ENCODE results near the gene FARSB.

FARSB gene

DNA sequence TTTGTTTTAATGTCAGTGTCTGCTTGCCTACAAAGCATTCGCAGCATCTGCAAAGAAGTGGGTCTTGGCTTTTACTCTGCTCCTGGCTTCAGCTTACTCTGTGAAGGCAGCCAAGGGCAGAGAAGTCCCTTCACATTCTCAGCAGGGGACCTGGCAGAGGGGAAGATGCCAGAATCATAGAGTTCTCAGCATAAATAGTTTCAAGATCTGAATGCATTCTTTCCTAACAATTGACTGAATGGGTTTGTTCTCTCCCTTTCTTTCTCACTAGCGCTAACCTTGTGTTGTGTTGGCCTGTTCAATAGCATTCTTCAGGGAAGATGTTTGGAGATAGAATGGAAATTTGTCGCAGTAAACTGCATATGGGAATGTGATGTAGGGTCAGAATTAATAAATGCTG, 106.9 kb downstream of the FARSB start:
- no peak for DNase-seq (ENCODE audit: low spot score)

DNA sequence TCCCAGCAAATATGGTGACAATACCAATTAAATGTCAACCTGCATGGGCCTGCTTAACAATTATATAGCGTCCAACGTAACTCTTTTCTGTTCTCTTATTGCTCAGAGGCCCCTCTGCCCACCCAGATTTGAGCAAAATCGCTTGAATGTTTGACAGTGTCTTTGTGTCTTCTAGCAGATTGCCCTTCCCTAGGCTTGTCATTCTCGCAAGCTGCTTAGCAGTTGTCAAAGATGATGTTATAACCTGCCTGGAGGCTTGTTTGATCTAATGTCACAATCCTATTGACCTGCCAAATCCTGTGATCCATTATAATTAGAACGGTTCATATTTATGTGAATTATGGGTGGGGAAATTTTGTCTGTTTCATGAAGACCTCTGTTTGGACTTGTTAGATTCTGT, 108.8 kb downstream of the FARSB start:
- no peak for DNase-seq (ENCODE audit: low spot score)

DNA sequence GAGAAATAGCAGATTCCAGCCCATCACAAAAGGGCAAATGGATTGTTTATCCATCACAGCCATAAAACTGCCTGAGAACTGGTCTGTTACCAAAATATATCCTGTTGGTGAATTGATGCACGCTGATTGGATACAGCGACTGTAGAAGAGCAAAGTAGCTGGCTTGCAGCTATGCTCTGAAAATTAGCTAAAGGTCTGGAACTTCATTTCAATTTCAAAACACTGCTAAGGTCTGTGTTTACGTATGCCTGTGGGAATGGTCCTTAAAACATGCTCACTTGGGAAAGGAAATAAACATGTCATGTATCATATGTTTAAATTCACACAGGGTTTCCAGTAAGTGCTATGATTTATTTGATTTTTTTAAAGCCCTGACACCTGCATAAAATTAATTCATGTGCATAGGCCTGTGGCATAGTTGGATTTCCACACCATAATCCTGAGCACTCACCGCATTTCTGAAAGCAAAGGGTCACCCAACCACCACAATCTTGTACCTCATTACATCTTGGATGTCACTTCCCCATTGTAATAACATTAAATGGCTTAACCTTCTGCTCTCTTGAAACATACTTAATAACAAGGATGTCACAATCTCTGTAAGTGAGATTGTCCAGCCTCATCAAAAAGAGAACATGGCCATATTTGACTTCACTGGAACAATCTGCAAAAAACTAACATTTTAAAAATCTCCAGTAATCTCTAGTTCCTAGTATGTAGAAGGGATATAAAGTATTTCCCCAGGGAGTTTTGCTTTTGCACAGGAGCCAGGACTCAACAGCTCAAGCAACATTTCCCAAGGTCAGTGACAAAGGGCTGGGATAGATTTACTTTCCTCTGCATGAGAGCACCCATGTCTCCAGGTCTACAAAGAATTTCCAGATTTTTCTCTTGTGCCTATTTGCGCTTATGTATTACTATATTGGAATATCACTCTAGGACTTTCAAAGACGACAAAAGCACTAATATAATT, 109.8 kb downstream of the FARSB start:
- DNase-seq (ENCODE audit: low spot score) = no peak

DNA sequence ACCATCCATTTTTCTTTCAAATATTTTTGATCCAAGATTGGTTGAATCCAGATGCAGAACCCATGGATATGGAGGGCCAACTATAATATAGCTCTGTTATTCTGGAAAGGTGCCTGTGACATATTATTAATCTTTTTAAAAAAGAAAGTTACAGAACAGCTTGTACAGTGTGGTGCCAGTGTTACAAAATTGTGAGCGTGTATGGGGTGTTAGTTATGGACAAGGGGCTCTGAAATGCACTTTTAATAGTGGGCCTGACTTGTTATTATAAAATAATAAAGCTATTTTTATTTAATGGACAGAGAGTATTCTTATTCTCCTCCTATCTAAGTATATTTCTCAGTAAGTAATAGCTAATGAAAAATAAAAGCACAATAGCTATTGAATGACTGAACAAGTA, 111.2 kb downstream of the FARSB start:
- DNase-seq (ENCODE audit: low spot score) = no peak

DNA sequence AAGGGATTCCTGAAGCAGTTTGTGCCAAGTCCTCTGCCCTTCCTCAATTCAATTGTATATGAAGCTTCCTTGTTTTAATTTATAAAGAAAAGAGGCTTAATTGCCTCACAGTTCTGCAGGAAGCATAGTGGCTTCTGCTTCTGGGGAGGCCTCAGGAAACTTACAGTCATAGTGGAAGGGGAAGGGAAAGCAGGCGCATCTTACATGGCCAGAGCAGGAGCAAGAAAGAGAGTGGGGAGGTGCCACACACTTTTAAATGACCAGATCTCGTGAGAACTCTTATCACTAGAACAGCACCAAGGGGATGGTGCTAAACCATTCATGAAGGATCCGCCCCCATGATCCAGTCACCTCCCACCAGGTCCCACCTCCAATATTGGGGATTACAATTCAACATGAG, 117.4 kb downstream of the FARSB start:
- no peak for DNase-seq (ENCODE audit: low spot score)

DNA sequence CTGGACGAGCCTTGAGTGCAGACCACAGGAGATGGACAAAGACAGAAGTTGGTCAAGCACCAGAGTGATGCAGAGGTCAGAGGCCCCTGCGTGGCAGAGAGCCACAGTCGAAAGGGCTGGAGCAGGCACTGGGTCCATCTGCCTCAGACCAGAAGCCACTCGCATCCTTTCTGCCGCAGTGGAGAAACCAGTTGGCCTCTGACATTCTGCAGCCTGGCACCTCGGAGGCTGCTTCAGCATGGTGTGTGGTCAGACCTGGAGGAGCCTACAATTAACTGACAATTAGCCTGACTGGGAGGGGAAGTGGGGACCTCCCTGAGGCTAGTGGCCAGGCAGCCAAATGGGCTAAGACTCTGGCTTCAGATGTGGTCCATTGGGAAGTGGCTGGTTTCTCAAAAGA, 120.4 kb downstream of the FARSB start:
- DNase-seq (ENCODE audit: low spot score) = no peak

DNA sequence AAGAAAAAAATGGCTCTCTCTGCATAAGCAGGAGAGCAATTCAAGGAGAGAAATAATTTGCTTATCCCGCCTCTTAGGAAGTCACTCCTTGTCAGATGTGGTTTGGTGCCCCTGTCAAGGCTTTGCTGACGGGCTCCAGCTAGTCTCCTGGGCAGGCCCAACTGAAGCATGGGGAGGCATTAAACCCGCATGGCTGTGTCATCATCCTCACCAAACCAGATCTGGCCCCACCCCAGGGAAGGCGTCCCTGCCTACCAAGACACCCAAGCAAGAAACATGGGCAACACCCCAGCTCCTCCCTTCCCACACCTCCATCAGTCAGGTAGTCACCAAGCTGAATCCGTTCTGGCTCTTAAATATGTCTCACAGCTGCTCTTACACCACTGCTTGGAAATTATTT, 123.6 kb downstream of the FARSB start:
- DNase-seq (ENCODE audit: low spot score) = no peak

DNA sequence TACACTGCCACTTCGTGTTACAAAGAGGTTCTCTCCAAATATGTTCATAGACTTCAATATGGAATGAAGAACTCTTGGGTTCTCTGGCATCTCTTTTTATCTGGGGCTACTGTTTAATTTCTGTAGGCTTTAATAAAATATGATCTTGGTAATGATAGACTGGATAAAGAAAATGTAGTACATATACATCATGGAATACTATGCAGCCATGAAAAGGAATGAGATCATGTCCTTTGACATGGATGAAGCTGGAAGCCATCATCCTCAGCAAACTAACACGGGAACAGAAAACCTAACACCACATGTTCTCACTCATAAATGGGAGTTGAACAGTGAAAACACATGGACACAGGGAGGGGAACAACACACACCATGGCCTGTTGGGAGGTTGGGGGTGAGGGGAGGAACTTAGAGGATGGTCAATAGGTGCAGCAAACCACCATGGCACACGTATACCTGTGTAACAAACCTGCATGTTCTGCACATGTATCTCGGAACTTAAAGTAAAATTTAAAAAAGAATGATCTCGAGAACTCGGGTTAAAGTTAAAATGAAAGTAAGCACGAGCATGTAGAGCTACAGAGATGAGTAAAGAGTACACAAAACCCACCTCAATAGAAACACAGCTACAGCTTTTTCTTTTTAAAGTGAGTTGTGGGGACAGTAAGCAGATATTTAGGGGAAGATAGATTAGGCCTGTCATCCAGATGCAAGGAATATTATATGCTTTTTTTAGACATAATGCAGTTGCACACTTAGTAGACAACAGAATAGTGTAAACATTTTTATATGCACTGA, 129.2 kb downstream of the FARSB start:
- no peak for DNase-seq (ENCODE audit: low spot score)

DNA sequence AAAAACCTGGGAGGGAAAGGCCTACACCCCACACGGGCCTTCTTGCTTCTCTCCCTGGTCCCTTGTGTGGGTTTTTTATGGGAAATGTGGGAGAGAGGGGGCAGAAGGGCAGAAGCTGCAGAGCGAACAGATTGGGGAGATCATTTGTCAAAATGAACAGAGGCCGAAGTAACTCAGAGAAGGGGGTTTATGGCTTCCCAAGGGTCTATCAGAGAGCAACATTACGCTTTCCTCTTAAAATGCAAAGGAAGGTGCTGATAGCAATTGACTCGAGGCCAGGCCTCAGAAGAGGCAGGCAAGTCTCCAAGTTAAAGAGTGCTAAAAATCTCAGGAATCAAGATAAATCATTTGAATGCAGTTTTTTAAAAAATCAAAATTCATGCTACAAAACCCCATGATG, 130.1 kb downstream of the FARSB start:
- DNase-seq (ENCODE audit: low spot score) = no peak

DNA sequence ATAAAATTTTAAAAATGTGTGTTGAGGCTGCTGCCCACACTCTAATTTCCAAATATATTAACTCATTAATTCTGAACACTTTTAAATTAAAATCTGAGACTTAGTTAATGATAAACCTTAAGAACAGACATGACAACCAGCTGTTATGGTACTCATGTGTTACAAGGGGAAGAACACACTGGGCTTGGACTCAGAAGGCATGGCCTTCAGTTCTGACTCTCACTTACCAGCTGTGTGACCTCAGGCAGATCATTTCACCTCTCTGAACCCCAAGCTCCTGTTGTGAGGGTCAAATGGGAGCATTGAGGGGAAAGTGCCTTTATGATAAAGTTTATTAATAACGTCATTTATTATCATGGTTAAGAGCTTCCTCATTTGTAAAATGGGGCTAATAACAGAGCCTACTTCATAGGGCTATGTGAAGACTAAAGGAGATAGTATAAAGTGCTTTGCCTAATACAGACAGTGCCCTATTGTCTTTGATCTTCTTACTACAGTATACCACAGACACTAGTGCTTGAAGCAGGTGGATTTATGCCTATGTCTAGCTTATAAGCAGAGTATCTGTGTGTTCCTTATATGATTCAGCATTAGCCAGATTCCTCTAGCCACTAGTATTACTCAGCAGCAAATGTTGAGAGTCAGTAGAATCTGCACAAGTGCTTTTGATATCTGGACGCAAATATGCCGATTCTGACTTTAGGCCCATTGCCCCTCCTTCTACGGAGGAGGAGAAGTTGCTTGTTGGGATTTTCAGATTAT, 131.9 kb downstream of the FARSB start:
- DNase-seq (ENCODE audit: low spot score) = no peak

DNA sequence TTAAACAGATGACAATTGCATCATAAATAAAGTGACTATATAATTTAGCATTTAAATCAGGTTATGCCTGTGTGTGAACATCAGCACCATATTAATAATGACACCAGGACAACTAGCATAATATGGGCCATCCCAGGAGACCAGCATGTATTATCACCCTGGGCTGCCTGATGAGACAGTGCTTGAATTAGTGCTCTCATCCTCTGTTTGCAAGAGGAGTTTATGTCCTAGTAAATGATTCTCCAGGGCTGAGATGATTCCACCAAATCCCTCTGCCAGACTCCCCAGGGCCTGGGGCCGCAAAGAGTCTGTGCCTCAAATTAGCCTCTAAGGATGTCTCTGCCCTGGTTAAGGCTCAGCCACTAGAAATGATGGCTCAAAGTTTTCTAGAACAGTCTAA, 133.8 kb downstream of the FARSB start:
- DNase-seq (ENCODE audit: low spot score) = no peak

DNA sequence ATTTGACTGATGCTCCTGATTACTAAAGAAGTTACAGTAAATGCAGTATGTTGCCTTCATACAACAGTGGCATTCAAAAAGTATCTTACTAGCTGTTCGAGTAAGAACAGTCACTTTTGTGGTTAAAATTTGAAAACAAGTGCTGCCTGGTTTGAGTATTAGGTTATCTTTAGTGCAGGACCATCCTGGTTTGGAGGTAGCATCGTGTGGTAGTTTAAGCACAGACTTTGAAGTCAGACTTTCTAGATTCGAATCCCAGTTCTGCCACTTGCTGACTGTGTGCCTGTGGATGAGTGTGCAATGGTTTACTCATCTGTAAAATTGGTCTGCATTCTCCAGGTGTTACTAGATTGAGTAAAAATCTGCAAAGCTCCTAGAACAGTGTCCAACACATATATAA, 134.8 kb downstream of the FARSB start:
- DNase-seq (ENCODE audit: low spot score) = no peak
